COLO668 (cell line): ENCODE measurements around the gene GCHFR.
A peak's percentile ranks its signal among the peaks of the same experiment; 100 is the strongest.

Experiments used
- DNase-seq: peaks from one replicate; lab custom pipeline; 2025; ENCODE audit not compliant: unreplicated experiment; lab: John Stamatoyannopoulos, UW

The GCHFR gene

GRCh38 chr15:40763801-40764628 lies at the start of gene GCHFR:
Gene GCHFR (plus strand): TSS chr15:40764068. CDS start chr15:40764181, 113 bp downstream.
- DNase-seq = peak; percentile 85

- no peak for DNase-seq
Observed at GRCh38 chr15:40714144-40714543, 49.7 kb upstream of the GCHFR start.

GRCh38 chr15:40716165-40716564 lies 47.7 kb upstream of the GCHFR start:
- DNase-seq = no peak

GRCh38 chr15:40721701-40722100 lies 42.2 kb upstream of the GCHFR start:
- DNase-seq = no peak

GRCh38 chr15:40722354-40722753 lies 41.5 kb upstream of the GCHFR start:
- no peak for DNase-seq

- no peak for DNase-seq
Observed at GRCh38 chr15:40722934-40723333, 40.9 kb upstream of the GCHFR start.

- no peak for DNase-seq
Observed at GRCh38 chr15:40723919-40724318, 39.9 kb upstream of the GCHFR start.

GRCh38 chr15:40731034-40731433 lies 32.8 kb upstream of the GCHFR start:
- no peak for DNase-seq

GRCh38 chr15:40736575-40736974 lies 27.3 kb upstream of the GCHFR start:
- no peak for DNase-seq

GRCh38 chr15:40737048-40737447 lies 26.8 kb upstream of the GCHFR start:
- no peak for DNase-seq

- no peak for DNase-seq
Observed at GRCh38 chr15:40739047-40739446, 24.8 kb upstream of the GCHFR start.

GRCh38 chr15:40739854-40740253 lies 24.0 kb upstream of the GCHFR start:
- DNase-seq = no peak

GRCh38 chr15:40743485-40743901 lies 20.4 kb upstream of the GCHFR start:
- no peak for DNase-seq

GRCh38 chr15:40743921-40744814 lies 19.7 kb upstream of the GCHFR start:
- DNase-seq = no peak

- no peak for DNase-seq
Observed at GRCh38 chr15:40744815-40745152, 19.1 kb upstream of the GCHFR start.

- DNase-seq = no peak
Observed at GRCh38 chr15:40746916-40747418, 16.9 kb upstream of the GCHFR start.

GRCh38 chr15:40747685-40748631 lies 15.9 kb upstream of the GCHFR start:
- DNase-seq = no peak

- DNase-seq = no peak
Observed at GRCh38 chr15:40749151-40749630, 14.7 kb upstream of the GCHFR start.

- DNase-seq = no peak
Observed at GRCh38 chr15:40750885-40751284, 13.0 kb upstream of the GCHFR start.

- DNase-seq = no peak
Observed at GRCh38 chr15:40751745-40752144, 12.1 kb upstream of the GCHFR start.

GRCh38 chr15:40754574-40754882 lies 9.3 kb upstream of the GCHFR start:
- DNase-seq = peak; percentile 35
